Measurements from ENCODE around the gene OGN.

Gene OGN

DNA sequence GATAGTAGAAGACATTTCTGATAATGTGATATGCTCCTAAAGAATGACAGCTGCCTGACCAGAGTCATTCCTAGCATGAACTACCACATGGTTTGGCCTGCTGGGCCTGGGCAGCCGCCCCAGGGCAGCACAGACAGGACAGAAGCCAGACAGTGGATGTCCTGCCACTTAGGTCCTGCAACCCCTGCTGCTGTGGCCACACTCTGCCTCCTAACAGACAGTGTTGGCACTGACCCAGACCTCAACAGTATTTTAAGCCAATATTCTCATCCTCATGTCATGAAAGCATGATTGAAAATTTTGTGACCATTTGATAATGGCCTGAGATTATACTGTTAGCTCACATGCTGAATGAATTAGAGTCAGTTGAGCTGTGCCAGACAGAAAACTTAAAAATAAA lies 62.8 kb downstream of the OGN start:
- TF ChIP-seq, protein P1, sequence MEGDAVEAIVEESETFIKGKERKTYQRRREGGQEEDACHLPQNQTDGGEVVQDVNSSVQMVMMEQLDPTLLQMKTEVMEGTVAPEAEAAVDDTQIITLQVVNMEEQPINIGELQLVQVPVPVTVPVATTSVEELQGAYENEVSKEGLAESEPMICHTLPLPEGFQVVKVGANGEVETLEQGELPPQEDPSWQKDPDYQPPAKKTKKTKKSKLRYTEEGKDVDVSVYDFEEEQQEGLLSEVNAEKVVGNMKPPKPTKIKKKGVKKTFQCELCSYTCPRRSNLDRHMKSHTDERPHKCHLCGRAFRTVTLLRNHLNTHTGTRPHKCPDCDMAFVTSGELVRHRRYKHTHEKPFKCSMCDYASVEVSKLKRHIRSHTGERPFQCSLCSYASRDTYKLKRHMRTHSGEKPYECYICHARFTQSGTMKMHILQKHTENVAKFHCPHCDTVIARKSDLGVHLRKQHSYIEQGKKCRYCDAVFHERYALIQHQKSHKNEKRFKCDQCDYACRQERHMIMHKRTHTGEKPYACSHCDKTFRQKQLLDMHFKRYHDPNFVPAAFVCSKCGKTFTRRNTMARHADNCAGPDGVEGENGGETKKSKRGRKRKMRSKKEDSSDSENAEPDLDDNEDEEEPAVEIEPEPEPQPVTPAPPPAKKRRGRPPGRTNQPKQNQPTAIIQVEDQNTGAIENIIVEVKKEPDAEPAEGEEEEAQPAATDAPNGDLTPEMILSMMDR (IDR thresholded peaks at IDR 0.05; ENCODE audit: low read depth, low read length, missing control alignments): no peak
- no peak for DNase-seq (ENCODE audit: extremely low read depth, low read depth)
- H3K4me3 ChIP-seq (replicated peaks; ENCODE audit: low read depth, low read length): no peak overlapping the region

DNA sequence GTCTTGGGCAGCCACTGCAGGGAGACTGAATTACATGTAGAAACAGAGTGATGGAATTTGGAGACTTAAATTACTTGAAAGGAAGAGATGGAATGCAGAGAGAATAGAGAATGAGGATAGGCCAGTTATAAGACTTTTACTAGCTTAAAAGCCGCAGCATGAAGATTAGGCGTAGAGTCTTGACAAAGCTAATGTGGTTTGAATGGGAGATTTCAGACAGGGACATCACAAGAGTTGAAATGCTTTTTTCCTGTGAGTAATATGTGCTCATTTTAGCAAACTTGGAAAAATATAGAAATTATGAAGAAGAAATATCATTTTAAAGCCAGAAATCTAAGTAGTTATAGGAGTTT lies 71.1 kb downstream of the OGN start:
- no peak for DNase-seq (ENCODE audit: extremely low read depth, low read depth)
- no peak overlapping the region for H3K4me3 ChIP-seq (replicated peaks; ENCODE audit: low read depth, low read length)
- TF ChIP-seq, protein P1 (IDR thresholded peaks at IDR 0.05; ENCODE audit: low read depth, low read length, missing control alignments): no peak

All from HFF-Myc (cell line).